Measurements from ENCODE around the gene NSUN2. TPM values are rescaled to one million over a fixed set of nuclear protein-coding genes. Genes with fewer than 3 reads are reported as not detected.
"Not testable (repeated sequence)": the region's sequence is repeated elsewhere in the genome, so short reads cannot be mapped to it uniquely, and the experiment has no call there.

NSUN2 gene
- polyA plus RNA-seq (2013, experiment 1 of 2; ENCODE audit: insufficient read length) = 62.1 TPM
- 45.7 TPM for polyA plus RNA-seq (2013, experiment 2 of 2; ENCODE audit: insufficient read length)

DNA sequence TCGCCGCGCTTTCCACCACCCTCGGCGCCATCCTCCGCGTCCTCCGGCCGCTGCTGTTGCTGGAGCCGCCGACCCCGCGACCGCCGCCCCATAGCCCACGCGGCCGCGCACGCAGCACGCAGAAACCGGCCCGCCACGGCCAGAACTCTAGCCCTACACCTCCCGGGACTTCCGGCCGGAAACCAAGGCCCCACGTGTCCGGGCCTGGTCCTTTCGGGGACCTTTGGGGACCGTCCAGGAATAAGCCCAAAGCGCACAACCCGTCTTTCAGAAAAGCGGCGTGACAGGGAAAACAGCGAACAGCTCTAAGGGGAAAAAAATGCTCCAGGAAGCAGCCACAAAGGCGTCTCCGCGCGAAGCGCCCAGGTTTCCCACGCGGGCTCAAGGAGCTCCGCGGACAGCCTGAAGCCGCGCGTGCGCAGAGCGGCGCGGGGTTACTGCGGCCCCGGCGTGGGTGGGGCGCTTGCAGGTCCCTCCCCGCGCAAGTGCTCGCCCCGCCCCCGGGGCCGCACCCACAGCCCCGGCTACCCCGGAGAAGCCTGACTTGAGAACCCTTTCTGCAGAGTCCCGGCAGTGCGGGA, at the start of gene NSUN2, which contains the start of gene SRD5A1:
TSS of gene NSUN2 (minus strand) at position 157 of the 581 bp plus-strand sequence. CDS start at position 92, 65 bp downstream.
TSS of gene SRD5A1 (plus strand) at position 553 of the 581 bp plus-strand sequence. CDS start 137 bp downstream, outside the sequence.
- DNase-seq = peak; percentile 88

GRCh38 chr5:6682239-6682638, 49.4 kb upstream of the NSUN2 start:
- no peak for DNase-seq

- DNase-seq = no peak
These were observed 48.8 kb upstream of the NSUN2 start for GRCh38 chr5:6681682-6682081.

DNA sequence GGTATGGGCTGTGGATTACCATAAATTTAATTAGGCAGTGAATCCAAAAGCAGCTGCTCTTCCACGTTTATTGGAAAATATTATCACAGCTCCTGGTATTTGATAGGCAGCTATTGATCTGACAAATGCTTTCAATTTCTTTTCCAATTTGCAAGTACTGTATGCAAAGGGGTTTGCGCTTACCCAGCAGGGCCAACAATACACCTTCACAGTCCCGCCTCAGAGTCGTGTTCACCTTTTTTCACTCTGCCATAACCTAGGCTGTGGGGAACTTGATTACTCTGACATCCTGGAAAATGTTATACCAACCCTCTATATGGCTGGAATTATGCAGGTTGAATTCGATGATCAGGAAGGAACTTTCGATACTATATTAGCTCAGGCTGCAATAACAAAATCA, 48.1 kb upstream of the NSUN2 start:
- no peak for DNase-seq

- DNase-seq = no peak
These were observed 45.5 kb upstream of the NSUN2 start for GRCh38 chr5:6678385-6678784.

DNA sequence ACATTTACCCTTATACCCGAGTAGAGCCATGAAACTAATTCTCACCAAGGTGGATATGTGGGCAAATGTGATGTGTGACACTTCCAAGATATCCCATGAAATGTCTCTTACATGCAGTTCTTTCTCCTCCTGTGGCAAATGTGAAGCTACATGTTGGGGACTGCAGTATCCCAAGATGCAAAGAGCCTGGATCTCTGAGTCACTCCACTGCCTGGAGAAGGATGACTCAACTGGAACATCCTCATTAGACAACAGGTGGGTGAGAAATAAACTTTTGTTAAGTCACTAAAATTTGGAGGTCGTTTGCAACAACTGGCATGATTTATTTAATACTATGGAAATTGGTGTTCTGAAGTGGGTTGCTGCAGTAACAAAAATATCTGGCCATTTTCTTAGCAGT, 43.9 kb upstream of the NSUN2 start:
- DNase-seq = peak; percentile 18

GRCh38 chr5:6675784-6676491, 43.1 kb upstream of the NSUN2 start:
- DNase-seq = peak; percentile 4

- no peak for DNase-seq
These were observed 42.0 kb upstream of the NSUN2 start for GRCh38 chr5:6674886-6675285.

GRCh38 chr5:6674421-6674820, 41.6 kb upstream of the NSUN2 start:
- DNase-seq = no peak

DNA sequence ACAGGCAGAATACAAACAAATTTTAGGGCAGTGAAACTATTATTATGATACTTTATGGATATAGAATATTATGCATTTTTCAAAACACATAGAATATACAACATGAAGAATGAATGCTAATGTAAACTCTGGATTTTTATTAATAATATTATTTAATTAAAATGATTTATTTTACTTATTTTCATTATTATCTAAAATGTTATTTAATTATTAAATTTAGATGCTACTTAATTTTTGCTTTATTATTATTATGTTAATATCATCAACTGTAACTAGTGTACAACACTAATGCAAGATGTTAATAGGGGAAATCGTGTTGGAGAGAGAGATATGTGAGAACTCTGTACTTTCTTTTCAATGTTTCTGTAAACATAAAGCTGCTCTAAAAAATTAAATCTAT, 41.1 kb upstream of the NSUN2 start:
- no peak for DNase-seq

- no peak for DNase-seq
These were observed 40.2 kb upstream of the NSUN2 start for GRCh38 chr5:6673031-6673430.

GRCh38 chr5:6668717-6669116, 35.9 kb upstream of the NSUN2 start:
- not testable (repeated sequence) for DNase-seq

GRCh38 chr5:6667648-6668047, 34.8 kb upstream of the NSUN2 start:
- no peak for DNase-seq

DNA sequence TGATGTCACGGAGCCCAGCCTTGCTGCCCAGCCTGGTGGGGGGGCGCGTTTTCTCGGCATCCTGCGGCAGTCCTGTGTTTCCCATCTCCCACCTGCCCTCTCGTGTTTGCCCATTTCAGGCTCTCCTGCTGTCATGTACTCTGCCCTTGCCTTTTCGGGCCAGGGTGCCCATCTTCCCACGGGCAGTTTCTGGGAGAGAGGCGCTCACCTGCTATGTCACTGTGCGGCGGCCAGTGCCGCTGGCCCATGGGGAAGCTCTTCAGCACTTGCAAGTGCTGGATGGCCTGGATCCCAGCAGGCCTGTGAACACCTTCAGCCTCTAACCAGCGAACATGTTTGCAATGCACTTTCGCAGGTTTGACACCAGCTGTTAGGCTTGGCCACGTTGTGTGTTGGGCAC, 33.9 kb upstream of the NSUN2 start:
- no peak for DNase-seq

DNA sequence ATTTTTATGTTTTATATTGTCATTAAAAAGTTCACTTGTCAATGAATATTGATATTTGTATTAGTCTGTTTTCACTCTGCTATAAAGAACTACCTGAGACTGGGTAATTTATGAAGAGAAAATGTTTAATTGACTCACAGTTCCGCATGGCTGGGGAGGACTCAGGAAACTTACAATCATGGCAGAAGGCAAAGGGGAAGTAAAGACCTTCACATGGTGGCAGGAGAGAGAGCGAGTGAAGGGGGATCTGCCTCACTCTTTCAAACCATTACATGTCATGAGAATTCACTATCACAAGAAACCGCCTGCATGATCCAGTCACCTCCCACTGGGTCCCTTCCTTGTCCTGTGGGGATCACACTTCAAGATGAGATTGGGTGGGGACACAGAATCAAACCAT, 27.8 kb upstream of the NSUN2 start:
- no peak for DNase-seq

DNA sequence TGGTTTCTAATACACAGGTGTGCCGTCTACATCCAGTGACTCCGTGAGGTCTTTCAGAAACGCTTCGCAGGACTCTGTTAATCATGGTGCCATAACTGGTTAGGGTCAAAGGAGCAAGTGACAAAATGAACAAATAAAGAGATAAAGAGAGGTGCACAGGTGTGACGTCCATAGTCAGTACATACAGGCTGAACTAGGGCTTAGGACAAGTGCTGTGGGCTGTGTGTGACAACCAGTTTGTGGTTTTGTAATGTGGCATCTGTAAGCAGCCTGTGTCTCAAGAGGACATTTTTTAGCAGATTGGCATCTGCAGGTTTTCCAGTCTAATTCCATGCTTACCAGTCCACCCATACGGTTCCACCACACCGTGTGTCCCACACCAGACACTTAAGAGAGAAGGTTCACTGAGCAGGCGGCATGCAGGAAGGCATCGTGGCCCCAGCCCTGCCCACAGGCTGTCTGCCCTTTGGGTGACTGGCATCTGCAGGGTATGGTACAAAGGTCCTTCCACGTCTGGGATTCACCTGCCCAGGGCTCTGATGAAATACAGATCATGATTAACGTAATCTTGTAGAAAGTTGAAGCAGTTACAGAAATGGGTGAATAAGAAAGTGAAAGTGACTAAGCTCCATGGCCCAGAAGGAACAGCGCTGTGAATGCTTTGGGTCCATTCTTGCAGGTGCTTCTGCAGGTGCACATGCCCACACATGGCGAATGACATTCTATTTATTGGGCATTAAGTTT, 27.3 kb upstream of the NSUN2 start:
- DNase-seq = no peak

GRCh38 chr5:6656680-6657079, 23.8 kb upstream of the NSUN2 start:
- DNase-seq = no peak

DNA sequence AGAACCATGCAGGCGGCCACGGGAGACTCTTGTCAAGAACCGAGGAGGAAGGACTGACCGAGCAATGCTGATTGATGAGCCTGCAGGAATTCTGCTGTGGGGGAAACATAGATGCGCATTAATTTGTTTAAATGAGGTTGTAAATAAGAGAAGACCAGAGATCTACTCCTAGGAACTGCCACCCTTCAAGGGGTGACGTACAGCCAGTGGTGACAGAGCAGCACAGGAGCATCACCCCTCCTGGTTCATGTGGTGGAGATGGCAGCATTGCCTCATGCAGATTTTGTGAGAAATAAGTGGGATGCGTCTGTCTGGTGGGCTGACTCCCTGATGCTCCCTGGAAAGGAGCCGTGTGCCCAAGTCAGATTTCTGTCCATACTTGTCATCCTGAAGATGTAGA, 22.6 kb upstream of the NSUN2 start:
- no peak for DNase-seq

DNA sequence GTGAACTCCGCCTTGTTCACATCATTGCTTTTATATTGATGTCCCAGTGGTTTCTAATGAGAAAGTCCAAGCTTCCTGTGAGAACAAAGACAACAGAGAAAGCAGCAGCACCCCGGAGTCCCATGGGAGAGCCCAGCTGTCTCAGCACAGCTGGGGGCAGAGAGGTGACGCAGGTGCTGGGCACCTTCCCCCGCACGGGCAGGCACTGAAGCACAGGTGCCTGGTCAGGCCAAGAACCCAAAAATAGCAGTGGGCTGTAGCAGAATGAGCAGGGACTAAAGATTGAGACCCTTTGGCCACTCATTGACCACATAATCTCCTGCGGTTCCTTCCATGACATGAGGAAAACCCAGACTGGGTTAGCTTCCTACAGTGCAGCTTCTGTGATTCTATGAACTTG, 19.2 kb upstream of the NSUN2 start:
- DNase-seq = no peak

DNA sequence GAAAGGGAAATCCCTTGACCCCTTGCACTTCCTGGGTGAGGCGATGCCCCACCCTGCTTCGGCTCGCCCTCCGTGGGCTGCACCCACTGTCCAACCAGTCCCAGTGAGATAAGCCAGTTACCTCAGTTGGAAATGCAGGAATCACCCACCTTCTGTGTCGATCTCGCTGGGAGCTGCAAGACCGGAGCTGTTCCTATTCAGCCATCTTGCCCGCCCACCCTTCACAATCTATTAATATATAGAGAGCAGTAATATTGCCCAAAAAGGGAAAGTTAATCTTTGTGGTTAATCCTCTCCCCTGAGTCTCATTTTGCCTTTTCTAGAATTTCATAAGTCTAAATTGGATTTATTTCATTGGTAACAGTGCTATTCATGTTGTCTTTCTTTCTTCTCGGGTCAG, 16.8 kb upstream of the NSUN2 start:
- no peak for DNase-seq

- no peak for DNase-seq
These were observed 16.3 kb upstream of the NSUN2 start for GRCh38 chr5:6649186-6649585.

DNA sequence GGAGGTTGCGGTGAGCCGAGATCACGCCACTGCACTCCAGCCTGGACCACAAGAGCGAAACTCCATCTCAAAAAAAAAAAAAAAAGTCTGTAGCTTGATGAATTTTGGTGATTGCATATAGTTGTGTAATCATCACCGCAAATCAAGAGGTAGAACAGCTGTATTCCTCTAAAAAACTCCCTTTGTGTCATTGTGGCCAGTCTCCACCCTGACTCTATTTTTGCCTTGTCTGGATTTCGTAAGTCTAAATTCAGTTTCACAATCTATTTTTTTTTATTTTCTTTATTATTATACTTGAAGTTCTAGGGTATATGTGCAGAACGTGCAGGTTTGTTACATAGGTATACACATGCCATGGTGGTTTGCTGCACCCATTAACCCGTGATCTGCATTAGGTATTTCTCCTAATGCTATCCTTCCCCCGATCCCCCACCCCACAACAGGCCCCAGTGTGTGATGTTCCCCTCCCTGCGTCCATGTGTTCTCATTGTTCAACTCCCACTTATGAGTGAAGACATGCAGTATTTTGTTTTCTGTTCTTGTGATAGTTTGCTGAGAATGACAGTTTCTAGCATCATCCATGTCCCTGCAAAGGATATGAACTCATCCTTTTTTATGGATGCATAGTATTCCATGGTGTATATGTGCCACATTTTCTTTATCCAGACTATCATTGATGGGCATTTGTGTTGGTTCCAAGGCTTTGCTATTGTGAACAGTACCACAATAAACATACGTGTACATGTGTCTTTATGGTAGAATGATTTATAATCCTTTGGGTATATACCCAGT, 12.9 kb upstream of the NSUN2 start:
- not testable (repeated sequence) for DNase-seq

GRCh38 chr5:6644794-6645241, 12.0 kb upstream of the NSUN2 start:
- no peak for DNase-seq

All from fibroblast of skin of back (primary cell).